Omental fat pad (tissue), 4 donors: Measurements from ENCODE around the gene UGT2B15. TPM values are rescaled to one million over a fixed set of nuclear protein-coding genes. Genes with fewer than 3 reads are reported as not detected.
"Not testable (repeated sequence)": the region's sequence is repeated elsewhere in the genome, so short reads cannot be mapped to it uniquely, and the experiment has no call there.

Experiments used
- ATAC-seq: fragments of 150-250 bp; one replicate; pipeline ENCODE4 v1.9.1; 2016; ENCODE audit warnings: mild to moderate bottlenecking, moderate library complexity; ENCODE audit not compliant: low FRiP score
- DNase-seq: peaks from one replicate; pipeline ENCODE4 v3.0.0-alpha.2; 2019; ENCODE audit warnings: low spot score
- total RNA-seq, 4 donors: library from RNA; depleted of rRNA; stranded (reverse); fragments of >200 nt; gene quantifications; one replicate each; pipeline ENCODE4 v1.1.0, GENCODE V29; 2016
- TF ChIP-seq, protein P1 (sequence below), 3 donors: fragments of 450-650 bp; IDR thresholded peaks; one replicate each; pipeline ENCODE4 v1.5.1; 2016 to 2017; ENCODE audit warnings: antibody characterized with exemption in 3 of 3, mild to moderate bottlenecking in 3 of 3, moderate library complexity in 2 of 3

UGT2B15 gene
- total RNA-seq, 4 donors from 2014 or later, result 0.31 TPM; not detected in 3

DNA sequence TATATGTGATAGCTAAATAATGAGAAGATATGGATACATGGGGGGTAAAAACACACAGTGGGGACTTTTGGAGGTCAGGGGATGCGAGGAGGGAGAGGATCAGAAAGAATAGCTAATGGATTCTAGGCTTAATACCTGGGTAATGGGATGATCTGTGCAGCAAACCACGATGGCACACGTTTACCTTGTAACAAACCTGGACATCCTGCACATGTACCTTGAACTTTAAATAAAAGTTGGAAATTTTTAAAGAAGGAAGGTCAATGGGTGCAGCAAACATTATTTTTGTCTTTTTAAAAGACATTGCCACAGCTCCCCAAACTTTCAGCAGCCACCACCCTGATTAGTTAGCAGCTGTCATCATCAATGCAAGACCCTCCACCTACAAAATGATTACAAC is 29.7 kb upstream of the UGT2B15 start:
- DNase-seq (no peak), ATAC-seq (no peak)
- TF ChIP-seq, protein P1, sequence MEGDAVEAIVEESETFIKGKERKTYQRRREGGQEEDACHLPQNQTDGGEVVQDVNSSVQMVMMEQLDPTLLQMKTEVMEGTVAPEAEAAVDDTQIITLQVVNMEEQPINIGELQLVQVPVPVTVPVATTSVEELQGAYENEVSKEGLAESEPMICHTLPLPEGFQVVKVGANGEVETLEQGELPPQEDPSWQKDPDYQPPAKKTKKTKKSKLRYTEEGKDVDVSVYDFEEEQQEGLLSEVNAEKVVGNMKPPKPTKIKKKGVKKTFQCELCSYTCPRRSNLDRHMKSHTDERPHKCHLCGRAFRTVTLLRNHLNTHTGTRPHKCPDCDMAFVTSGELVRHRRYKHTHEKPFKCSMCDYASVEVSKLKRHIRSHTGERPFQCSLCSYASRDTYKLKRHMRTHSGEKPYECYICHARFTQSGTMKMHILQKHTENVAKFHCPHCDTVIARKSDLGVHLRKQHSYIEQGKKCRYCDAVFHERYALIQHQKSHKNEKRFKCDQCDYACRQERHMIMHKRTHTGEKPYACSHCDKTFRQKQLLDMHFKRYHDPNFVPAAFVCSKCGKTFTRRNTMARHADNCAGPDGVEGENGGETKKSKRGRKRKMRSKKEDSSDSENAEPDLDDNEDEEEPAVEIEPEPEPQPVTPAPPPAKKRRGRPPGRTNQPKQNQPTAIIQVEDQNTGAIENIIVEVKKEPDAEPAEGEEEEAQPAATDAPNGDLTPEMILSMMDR (IDR thresholded peaks at IDR 0.05), result no peak

DNA sequence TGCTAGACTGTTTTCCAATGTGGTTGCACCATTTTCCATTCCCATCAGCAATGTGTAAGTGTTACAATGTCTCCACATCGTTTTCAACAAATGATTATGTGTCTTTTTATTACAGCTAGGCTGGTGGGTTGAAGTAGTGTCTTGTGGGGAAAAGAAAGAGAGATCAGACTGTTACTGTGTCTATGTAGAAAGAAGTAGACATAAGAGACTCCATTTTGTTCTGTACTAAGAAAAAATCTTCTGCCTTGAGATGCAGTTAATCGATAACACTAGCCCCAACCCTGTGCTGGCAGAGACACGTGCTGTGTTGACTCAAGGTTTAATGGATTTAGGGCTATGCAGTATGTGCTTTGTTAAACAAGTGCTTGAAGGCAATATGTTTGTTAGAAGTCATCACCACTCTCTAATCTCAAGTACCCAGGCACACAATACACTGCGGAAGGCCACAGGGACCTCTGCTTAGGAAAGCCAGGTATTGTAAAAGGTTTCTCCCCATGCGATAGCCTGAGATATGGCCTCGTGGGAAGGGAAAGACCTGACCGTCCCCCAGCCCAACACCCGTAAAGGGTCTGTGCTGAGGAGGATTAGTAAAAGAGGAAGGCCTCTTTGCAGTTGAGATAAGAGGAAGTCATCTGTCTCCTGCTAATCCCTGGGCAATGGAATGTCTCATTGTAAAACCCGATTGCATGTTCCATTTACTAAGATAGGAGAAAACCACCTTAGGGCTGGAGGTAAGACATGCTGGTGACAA is 23.0 kb upstream of the UGT2B15 start:
- DNase-seq (no peak), ATAC-seq (no peak)
- TF ChIP-seq, protein P1 (IDR thresholded peaks at IDR 0.05), result no peak

DNA sequence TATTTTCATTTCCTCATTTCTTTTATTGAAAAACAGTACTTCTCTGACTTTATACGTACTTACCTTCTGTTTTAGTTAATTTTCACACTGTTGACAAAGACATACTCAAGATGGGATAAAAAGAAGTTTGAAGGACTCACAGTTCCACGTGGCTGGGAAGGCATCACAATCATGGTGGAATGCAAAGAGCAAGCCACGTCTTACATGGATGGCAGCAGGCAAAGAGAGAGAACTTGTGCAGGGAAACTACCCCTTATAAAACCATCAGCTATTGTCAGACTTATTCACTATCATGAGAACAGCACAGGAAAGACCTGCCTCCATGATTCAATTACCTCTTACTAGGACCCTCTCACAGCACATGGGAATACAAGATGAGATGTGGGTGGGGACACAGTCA is 20.7 kb upstream of the UGT2B15 start:
- DNase-seq (no peak), ATAC-seq (no peak)
- TF ChIP-seq, protein P1 (IDR thresholded peaks at IDR 0.05), result no peak

DNA sequence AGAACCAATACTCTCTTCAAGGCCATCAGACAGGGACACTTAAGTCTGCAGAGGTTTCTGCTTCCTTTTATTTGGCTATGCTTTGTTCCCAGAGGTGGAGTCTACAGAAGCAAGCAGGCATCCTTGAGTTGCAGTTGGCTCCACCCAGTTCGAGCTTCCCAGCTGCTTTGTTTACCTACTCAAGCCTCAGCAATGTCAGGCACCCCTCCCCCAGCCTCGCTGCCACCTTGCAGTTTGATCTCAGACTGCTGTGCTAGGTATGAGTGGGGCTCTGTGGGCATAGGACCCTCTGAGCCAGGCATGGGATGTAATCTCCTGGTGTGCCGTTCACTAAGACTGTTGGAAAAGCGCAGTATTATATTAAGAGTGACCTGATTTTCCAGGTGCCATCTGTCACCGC is 12.6 kb upstream of the UGT2B15 start:
- TF ChIP-seq, protein P1 (IDR thresholded peaks at IDR 0.05), result no peak
- ATAC-seq (no peak), DNase-seq (no peak)

DNA sequence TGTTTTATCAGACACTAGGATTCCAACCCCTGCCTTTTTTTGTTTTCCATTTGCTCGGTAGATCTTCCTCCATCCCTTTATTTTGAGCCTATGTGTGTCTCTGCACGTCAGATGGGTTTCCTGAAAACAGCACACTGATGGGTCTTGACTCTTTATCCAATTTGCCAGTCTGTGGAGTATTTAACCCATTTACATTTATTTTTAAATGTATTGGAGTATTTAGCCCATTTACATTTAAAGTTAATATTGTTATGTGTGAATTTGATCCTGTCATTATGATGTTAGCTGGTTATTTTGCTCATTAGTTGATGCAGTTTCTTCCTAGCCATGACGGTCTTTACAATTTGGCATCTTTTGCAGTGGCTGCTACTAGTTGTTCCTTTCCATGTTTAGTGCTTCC is 10.8 kb upstream of the UGT2B15 start:
- not testable (repeated sequence) for ATAC-seq

DNA sequence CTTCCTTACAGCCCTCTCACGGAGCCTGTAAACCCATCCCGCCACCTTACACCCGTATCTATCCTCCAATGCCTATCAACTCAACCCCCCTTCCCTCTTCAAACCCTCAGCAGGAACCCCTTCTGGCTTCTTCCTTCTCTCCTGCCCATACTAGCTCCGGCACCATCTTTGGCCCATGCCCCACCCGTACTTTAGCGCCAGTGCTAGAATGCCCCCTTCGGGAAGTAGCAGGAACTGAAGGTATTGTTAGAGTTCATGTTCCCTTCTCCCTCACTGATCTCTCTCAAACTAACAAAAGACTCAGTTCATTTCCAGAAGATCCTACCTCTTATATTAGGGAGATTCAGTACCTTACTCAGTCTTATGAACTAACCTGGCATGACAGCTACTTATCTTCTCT is 2.7 kb upstream of the UGT2B15 start:
- DNase-seq, result no peak
- no peak for ATAC-seq
- TF ChIP-seq, protein P1 (IDR thresholded peaks at IDR 0.05), result no peak

More for the DNA sequence above, 10.8 kb upstream of the UGT2B15 start:
- DNase-seq, result not testable (repeated sequence)

DNA sequence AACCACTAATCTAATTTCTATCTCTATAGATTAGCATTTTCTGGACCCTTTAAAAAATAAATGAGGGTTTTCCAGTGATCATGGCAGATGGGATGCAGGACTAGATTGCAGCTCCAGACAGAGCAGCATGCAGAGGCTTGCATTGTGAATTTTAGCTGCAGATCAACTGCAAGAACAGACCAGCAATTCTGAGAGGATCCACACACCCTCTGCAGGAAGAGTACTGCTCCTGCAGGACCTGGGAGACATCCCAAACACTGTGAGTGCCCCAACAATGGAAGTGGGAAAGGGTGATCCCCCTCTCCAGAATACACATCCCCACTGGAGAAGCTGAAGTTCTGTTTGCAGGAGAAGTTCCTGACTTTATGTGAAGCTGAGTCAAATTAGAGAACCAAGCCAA is 765 bp upstream of the UGT2B15 start:
- not testable (repeated sequence) for ATAC-seq, DNase-seq

DNA sequence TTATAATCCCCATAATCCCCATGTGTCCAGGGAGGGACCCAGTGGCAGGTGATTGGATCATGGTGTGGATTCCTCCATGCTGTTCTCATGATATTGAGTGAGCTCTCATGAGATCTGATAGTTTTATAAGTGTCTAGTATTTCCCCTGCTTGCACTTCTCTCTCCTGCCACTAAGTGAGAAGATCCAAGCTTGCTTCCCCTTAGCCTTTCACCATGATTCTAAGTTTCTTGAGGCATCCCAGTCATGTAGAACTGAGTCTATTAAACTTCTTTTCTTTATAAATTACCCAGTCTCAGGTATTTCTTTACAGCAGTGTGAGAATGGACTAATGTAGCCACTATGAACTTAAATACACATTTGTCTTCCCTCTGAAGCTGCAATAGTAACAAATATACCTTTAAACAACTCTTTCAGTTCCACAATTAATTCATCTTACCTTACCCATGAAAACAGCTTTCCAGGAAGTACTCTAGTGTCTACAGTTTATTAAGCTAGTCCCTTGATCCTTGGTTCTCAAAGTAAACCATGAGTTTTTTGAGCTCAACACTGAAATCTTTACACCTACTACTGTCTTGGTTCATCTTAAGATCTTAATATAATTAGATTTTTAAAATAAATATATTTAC is 1.8 kb downstream of the UGT2B15 start:
- not testable (repeated sequence) for ATAC-seq, DNase-seq

DNA sequence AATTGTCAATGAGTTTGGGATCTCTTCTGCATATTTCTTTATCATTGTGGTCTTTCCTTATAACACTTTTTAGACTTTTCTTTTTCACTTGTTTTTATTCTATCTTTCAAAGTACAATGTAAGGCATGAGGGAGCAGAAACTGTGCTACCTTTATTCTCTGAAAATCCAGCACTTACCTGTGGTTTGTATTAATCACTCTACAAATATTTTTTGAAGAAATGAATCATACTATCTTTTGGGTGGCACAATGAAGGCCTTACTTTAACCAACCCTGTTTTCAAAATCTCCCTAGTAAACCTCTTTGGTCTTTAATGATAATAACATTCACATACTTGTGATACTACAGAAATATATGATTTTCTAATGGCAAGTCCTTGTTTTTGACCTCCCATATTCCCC is 2.9 kb downstream of the UGT2B15 start:
- DNase-seq, ATAC-seq: not testable (repeated sequence)

DNA sequence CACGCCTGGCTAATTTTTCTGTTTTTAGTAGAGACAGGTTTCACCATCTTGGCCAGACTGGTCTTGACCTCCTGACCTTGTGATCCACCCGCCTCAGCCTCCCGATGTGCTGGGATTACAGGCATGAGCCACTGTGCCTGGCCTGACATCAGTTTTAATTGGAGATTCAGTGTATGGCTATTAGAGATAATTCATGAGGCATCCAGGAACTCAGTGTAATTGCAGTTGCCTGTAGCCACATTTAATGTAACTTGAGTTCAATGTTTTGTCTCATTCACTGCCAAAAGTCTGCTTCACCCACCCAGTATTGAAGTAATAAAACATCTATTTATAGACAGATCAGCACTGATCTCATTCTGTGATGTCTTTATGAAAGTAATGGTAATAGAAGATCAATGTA is 5.7 kb downstream of the UGT2B15 start:
- not testable (repeated sequence) for DNase-seq, ATAC-seq

DNA sequence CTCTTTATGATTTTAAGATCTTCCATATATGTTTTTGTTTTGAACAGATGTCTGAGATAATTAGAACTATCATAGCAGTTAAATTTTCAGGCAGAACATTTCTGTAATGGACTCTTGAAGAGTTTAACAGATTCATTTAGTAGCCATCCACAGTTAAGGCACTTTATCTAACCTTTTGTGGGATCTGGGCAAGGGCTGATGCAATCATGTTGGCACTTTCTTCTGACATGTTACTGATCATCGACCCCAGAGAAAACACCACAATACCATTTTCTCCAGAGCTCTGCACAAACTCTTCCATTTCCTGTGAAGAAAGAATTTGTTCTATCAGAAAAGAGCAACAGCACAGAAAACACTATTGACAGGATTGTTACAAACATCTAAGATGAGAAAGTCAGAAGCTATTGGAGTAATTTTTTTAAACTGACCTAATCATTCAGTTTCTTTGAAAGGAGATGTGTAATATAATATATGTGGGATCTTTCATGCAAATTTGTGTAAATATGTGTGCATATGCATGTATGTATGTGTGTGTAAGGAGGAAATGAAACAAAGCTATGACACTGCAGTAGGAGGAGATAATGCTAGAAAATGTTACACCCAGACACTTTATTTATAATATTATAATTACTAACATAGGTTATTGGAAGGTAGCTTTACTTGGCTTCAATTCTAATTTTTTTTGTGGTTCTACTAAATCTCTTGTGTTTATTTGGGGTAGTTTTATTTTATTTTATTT is 7.4 kb downstream of the UGT2B15 start:
- ATAC-seq, DNase-seq: not testable (repeated sequence)
